ENCODE results near the gene ARHGAP27. TPM values are rescaled to one million over a fixed set of nuclear protein-coding genes. Genes with fewer than 3 reads are reported as not detected.
"Not testable (repeated sequence)": the region's sequence is repeated elsewhere in the genome, so short reads cannot be mapped to it uniquely, and the experiment has no call there.

Gene ARHGAP27, protein sequence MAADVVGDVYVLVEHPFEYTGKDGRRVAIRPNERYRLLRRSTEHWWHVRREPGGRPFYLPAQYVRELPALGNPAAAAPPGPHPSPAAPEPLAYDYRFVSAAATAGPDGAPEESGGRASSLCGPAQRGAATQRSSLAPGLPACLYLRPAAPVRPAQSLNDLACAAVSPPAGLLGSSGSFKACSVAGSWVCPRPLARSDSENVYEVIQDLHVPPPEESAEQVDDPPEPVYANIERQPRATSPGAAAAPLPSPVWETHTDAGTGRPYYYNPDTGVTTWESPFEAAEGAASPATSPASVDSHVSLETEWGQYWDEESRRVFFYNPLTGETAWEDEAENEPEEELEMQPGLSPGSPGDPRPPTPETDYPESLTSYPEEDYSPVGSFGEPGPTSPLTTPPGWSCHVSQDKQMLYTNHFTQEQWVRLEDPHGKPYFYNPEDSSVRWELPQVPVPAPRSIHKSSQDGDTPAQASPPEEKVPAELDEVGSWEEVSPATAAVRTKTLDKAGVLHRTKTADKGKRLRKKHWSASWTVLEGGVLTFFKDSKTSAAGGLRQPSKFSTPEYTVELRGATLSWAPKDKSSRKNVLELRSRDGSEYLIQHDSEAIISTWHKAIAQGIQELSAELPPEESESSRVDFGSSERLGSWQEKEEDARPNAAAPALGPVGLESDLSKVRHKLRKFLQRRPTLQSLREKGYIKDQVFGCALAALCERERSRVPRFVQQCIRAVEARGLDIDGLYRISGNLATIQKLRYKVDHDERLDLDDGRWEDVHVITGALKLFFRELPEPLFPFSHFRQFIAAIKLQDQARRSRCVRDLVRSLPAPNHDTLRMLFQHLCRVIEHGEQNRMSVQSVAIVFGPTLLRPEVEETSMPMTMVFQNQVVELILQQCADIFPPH
- 1.4 and 2.3 TPM in 2 replicates for polyA plus RNA-seq (2011; rRNA removed)
- 1.3 and 1.4 TPM in 2 replicates for polyA minus RNA-seq (2011; rRNA and poly(A)+ RNA removed)

DNA sequence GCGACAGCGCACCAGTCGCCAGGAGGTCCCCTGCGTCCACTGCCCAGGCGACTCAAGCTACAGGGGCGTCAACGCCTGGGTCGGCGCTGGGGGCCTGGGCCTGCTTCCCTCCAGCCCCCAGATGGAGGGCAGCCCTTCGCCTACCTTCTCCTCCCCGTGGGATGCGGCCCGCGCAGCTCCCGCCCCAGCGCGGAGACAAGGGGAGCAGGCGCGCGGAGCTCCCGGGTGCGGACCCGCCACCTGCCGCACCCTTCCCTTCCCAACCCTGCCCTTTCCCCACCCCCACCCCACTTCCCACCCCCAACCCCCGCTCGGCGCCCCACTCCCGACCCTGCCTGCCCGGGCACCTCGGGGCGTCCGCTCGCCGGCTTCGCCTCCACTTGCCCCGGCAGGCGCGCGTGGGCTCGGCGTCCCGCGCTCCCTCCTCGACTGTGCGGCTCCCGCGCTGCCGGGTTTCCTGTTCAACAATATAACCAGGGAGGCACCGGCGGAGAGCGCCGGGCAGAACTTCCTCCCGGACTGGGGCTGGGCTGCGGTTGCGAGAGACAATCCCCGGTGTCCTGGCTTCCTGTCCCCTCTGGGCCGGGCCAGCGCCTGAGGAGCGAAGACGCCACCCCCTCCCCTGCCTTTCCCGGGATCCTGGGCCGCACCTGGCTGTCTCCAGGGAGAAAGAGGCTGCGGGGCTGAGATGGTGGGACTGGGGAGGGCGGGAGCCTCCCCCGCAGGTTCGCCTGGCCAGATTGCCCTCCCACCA lies at the start of gene ARHGAP27:
Gene ARHGAP27 (minus strand): TSS at position 466 of the 754 bp plus-strand sequence. CDS start 2,591 bp downstream, outside the sequence.
- TF ChIP-seq, protein P1, sequence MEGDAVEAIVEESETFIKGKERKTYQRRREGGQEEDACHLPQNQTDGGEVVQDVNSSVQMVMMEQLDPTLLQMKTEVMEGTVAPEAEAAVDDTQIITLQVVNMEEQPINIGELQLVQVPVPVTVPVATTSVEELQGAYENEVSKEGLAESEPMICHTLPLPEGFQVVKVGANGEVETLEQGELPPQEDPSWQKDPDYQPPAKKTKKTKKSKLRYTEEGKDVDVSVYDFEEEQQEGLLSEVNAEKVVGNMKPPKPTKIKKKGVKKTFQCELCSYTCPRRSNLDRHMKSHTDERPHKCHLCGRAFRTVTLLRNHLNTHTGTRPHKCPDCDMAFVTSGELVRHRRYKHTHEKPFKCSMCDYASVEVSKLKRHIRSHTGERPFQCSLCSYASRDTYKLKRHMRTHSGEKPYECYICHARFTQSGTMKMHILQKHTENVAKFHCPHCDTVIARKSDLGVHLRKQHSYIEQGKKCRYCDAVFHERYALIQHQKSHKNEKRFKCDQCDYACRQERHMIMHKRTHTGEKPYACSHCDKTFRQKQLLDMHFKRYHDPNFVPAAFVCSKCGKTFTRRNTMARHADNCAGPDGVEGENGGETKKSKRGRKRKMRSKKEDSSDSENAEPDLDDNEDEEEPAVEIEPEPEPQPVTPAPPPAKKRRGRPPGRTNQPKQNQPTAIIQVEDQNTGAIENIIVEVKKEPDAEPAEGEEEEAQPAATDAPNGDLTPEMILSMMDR (IDR thresholded peaks at IDR 0.05; ENCODE audit: insufficient read depth, low read depth, low read length), result no peak
- ChIA-PET POLR2A (no interaction called here), CTCF (interaction anchor here (1.7 kb wide), 1 partner anchor 214 kb away, joined by 8 read pairs; no protein-coding TSS in a partner anchor)
- Histone ChIP-seq H3K4me3 (ENCODE audit: low read depth, low read length) (peak within 1 kb of the TSS; percentile 40), H3K36me3 (ENCODE audit: control insufficient read depth, insufficient read depth, low read length) (peaks cover 5% of the 10 kb centered on the region), H3K27me3 (ENCODE audit: control insufficient read depth, insufficient read depth, low read length) (peaks cover 14% of the 10 kb centered on the region)
- no peak for DNase-seq (ENCODE audit: low read depth)

DNA sequence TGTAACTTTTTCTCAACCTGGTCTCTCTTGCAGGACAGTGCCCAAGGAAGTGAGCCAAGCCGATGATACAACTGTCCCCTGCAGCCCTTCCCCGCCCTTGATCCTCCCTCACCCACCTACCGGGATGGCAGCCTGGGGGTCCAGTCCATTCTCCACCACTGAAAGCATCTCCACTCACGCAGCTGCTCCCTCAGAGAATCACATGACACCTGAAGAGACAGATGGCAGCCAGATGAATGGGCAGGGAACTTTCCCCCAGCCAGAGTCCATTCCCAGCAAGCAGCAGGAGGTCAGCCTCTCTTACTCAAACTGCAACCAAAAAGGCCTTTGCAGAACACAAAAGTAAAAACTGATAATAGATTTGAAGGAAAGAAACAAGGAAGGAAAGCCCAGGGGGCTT lies 49.6 kb upstream of the ARHGAP27 start:
- H3K36me3 ChIP-seq (ENCODE audit: control insufficient read depth, insufficient read depth, low read length); CTCF ChIA-PET; H3K4me3 ChIP-seq (ENCODE audit: low read depth, low read length); DNase-seq (ENCODE audit: low read depth); H3K27me3 ChIP-seq (ENCODE audit: control insufficient read depth, insufficient read depth, low read length); POLR2A ChIA-PET: not testable (repeated sequence)

- H3K36me3 ChIP-seq (ENCODE audit: control insufficient read depth, insufficient read depth, low read length); POLR2A ChIA-PET; H3K27me3 ChIP-seq (ENCODE audit: control insufficient read depth, insufficient read depth, low read length); CTCF ChIA-PET; H3K4me3 ChIP-seq (ENCODE audit: low read depth, low read length); DNase-seq (ENCODE audit: low read depth): not testable (repeated sequence)
Measured at GRCh38 chr17:45475436-45475835, 42.8 kb upstream of the ARHGAP27 start.

DNA sequence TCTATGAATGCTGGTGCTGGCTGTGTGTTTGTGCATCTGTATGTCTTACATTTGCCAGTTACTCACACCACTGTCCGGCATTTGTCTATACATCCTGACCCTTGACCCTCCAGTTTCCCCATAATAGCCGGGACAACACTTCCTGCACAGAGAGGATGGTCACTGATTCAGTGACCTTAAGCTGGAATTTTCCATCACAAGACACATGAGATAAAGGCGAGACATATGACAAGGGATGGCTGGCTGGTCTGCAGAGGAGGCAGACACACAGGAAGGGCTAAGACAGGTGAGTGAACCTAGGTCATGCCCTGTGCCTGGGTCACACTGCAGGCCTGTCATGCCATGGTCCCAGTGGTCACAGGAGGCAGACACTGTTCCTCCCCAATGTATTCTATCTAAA lies 39.6 kb upstream of the ARHGAP27 start:
- CTCF ChIA-PET; H3K36me3 ChIP-seq (ENCODE audit: control insufficient read depth, insufficient read depth, low read length); POLR2A ChIA-PET; DNase-seq (ENCODE audit: low read depth); H3K27me3 ChIP-seq (ENCODE audit: control insufficient read depth, insufficient read depth, low read length); H3K4me3 ChIP-seq (ENCODE audit: low read depth, low read length): not testable (repeated sequence)

GRCh38 chr17:45469204-45469563 lies 36.5 kb upstream of the ARHGAP27 start:
- H3K36me3 ChIP-seq (ENCODE audit: control insufficient read depth, insufficient read depth, low read length); H3K27me3 ChIP-seq (ENCODE audit: control insufficient read depth, insufficient read depth, low read length); DNase-seq (ENCODE audit: low read depth); POLR2A ChIA-PET; H3K4me3 ChIP-seq (ENCODE audit: low read depth, low read length); CTCF ChIA-PET: not testable (repeated sequence)

GRCh38 chr17:45468293-45469203 lies 35.9 kb upstream of the ARHGAP27 start:
- DNase-seq (ENCODE audit: low read depth); POLR2A ChIA-PET; CTCF ChIA-PET; H3K36me3 ChIP-seq (ENCODE audit: control insufficient read depth, insufficient read depth, low read length); H3K4me3 ChIP-seq (ENCODE audit: low read depth, low read length); H3K27me3 ChIP-seq (ENCODE audit: control insufficient read depth, insufficient read depth, low read length): not testable (repeated sequence)

- CTCF ChIA-PET; H3K36me3 ChIP-seq (ENCODE audit: control insufficient read depth, insufficient read depth, low read length); H3K4me3 ChIP-seq (ENCODE audit: low read depth, low read length); POLR2A ChIA-PET; DNase-seq (ENCODE audit: low read depth); H3K27me3 ChIP-seq (ENCODE audit: control insufficient read depth, insufficient read depth, low read length): not testable (repeated sequence)
Measured at GRCh38 chr17:45461524-45462327, 29.1 kb upstream of the ARHGAP27 start.

DNA sequence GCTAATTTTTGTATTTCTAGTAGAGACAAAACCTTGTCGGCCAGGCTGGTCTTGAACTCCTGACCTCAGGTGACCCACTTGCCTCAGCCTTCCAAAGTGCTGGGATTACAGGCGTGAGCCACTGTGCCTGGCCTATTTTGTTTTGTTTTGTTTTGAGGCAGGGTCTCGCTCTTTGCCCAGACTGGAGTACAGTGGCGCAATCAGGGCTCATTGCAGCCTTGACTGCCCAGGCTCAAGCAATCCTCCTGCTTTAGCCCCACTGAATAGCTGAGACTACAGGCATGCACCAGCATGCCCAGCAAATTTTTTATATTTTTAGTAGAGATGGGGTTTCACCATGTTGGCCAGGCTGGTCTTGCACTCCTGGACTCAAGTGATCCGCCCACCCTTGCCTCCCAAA lies 27.8 kb upstream of the ARHGAP27 start:
- DNase-seq (ENCODE audit: low read depth); H3K4me3 ChIP-seq (ENCODE audit: low read depth, low read length); POLR2A ChIA-PET; H3K36me3 ChIP-seq (ENCODE audit: control insufficient read depth, insufficient read depth, low read length); CTCF ChIA-PET; H3K27me3 ChIP-seq (ENCODE audit: control insufficient read depth, insufficient read depth, low read length): not testable (repeated sequence)

GRCh38 chr17:45454341-45454740 lies 21.7 kb upstream of the ARHGAP27 start:
- H3K36me3 ChIP-seq (ENCODE audit: control insufficient read depth, insufficient read depth, low read length); CTCF ChIA-PET; H3K27me3 ChIP-seq (ENCODE audit: control insufficient read depth, insufficient read depth, low read length); H3K4me3 ChIP-seq (ENCODE audit: low read depth, low read length); POLR2A ChIA-PET; DNase-seq (ENCODE audit: low read depth): not testable (repeated sequence)

DNA sequence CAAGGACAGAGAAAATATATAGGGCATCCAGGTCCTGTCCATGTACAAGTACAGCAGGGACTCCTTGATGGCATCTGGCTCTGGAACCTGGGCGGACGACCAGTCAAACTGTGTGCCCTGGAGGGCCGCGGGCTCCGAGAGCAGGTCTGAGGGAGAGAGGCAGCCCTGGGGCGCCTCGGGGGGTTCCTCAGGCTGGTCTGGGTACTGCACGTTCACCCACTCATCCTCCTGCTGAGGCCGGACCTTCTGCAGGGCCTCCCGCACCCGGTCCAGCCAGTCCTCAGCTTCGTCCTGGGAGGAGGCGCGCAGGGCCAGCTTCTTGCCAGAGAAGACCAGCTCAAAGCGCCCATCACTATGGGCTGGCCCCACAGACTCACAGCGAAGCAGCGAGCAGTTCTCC lies 21.1 kb upstream of the ARHGAP27 start:
- H3K27me3 ChIP-seq (ENCODE audit: control insufficient read depth, insufficient read depth, low read length); H3K36me3 ChIP-seq (ENCODE audit: control insufficient read depth, insufficient read depth, low read length); H3K4me3 ChIP-seq (ENCODE audit: low read depth, low read length); CTCF ChIA-PET; POLR2A ChIA-PET; DNase-seq (ENCODE audit: low read depth): not testable (repeated sequence)

Measured in BJ (cell line).